IPS-15b (cell line): ENCODE results near the gene SDK1.
"Not testable (repeated sequence)": the region's sequence is repeated elsewhere in the genome, so short reads cannot be mapped to it uniquely, and the experiment has no call there.

Experiments used
- H3K27me3 ChIP-seq: one replicate; pipeline ENCODE4 v1.6.1; 2013; ENCODE audit warnings: low read length; ENCODE audit not compliant: control insufficient read depth, insufficient read depth
- H3K36me3 ChIP-seq: one replicate; pipeline ENCODE4 v1.6.1; 2013; ENCODE audit warnings: low read length; ENCODE audit not compliant: control insufficient read depth, insufficient read depth
- H3K4me1 ChIP-seq: one replicate; pipeline ENCODE4 v1.6.1; 2013; ENCODE audit warnings: mild to moderate bottlenecking, low read length; ENCODE audit not compliant: control insufficient read depth, insufficient read depth
- H3K4me3 ChIP-seq: one replicate; pipeline ENCODE4 v1.5.1; 2013; ENCODE audit warnings: low read depth, low read length
- H3K9ac ChIP-seq: one replicate; pipeline ENCODE4 v1.6.1; 2013; ENCODE audit warnings: low read depth, mild to moderate bottlenecking, low read length
- H3K9me3 ChIP-seq: one replicate; pipeline ENCODE4 v1.6.1; 2013; ENCODE audit warnings: mild to moderate bottlenecking, low read length; ENCODE audit not compliant: control insufficient read depth, insufficient read depth

Gene SDK1

DNA sequence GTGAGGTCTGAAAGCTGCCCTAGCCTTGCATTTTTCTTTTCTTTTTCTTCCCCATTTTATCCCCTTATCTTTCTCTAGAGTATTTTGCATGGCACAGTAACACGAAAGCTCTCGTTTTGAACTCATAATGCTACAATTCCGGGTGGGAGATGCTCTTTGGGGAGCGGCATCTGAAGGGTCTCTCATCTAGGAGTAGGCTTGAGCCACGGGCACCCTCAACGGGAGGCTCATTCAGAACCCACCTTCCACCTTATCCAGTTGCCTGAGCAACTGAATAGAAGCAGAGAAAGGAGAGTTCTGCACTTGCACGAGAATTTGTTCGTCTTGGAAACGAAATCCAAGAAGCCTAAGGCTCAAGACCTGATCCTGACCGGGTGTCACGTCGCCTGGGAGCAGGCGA lies 777.5 kb downstream of the SDK1 start:
- no peak overlapping the region for H3K4me3 ChIP-seq
- no peaks in the 10 kb centered on the region for H3K27me3 ChIP-seq
- no peak overlapping the region for H3K9ac ChIP-seq
- H3K9me3 ChIP-seq = no peaks in the 10 kb centered on the region
- H3K4me1 ChIP-seq = no peaks in the 10 kb centered on the region
- H3K36me3 ChIP-seq = peaks cover 6% of the 10 kb centered on the region

DNA sequence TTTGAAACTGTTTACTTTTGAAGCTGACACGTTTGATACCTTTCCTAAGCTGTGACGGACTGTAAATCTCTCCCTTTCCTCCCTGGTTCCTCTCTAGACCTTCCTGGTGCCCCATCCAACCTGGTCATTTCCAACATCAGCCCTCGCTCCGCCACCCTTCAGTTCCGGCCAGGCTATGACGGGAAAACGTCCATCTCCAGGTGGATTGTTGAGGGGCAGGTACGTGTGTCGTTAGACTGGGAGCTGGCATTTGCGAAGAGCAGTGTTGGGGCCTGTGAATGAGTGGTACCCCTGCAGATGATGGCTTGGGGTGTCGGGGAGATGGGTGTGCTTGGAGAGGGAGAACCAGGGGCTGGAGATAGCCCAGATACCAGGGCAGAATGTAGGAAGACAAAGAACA lies 778.3 kb downstream of the SDK1 start:
- no peak overlapping the region for H3K4me3 ChIP-seq
- no peaks in the 10 kb centered on the region for H3K27me3 ChIP-seq
- peaks cover 6% of the 10 kb centered on the region for H3K36me3 ChIP-seq
- H3K4me1 ChIP-seq = no peaks in the 10 kb centered on the region
- no peaks in the 10 kb centered on the region for H3K9me3 ChIP-seq
- H3K9ac ChIP-seq = no peak overlapping the region

DNA sequence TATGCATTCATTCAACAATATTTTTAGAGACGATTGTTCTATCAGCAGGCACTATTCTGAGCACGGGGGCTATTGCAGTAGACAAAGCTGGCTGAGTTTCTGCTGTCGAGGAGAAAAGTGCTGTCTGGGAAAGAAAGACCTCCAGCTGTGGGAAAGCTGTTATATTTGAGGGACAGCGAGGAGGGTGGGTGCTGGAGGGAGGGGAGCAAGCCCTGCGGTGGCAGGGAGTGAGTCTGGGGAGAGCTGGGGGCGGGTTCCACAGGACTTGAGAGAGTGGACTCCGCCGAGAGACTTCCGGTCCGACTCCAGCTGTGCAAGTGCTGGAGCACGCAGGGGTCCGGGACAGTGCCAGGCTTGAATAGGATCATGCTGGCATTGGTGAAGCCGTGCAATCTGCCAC lies 778.9 kb downstream of the SDK1 start:
- Histone ChIP-seq H3K4me3 (no peak overlapping the region), H3K36me3 (peaks cover 6% of the 10 kb centered on the region), H3K4me1 (no peaks in the 10 kb centered on the region), H3K9ac (no peak overlapping the region), H3K9me3 (no peaks in the 10 kb centered on the region), H3K27me3 (no peaks in the 10 kb centered on the region)

DNA sequence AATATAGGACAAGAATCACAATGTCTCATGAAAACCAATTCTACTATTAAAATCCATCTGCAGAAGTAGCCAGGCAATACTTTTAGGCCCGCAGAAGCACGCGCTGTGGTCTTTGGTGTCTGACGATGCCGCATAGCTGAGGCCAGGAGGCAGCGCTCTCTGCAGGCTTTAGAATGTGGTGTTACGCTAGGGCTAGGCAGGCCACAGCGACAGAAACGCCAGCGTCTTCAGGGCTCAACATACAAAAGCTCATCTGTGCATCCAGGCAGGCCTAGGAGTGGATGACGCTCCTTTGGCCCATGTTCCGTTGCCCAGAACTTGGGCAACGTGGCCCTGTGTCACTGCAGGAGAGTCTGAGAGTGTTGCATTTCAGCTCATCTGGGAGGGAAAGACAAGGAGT lies 779.9 kb downstream of the SDK1 start:
- Histone ChIP-seq H3K4me1 (no peaks in the 10 kb centered on the region), H3K36me3 (peaks cover 6% of the 10 kb centered on the region), H3K9me3 (no peaks in the 10 kb centered on the region), H3K9ac (no peak overlapping the region), H3K27me3 (no peaks in the 10 kb centered on the region), H3K4me3 (no peak overlapping the region)

DNA sequence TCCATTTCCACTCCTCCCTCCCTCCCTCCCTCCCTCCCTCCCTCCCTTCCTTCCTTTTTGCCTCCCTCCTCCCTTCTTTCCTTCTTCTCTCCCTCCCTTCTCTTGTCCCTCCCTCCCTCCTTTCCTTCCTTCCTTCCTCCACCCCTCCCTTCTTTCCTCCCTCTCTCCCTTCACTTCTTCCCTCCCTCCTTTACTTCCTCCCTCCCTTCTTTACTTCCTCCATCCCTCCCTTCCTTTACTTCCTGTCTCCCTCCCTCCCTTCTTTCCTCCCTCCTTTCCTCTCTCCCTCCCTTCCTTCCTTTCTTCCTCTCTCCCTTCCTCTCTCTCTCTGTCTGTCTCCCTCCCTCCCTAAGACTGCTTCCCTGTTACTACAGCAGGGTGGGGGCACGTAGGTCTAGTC lies 782.5 kb downstream of the SDK1 start:
- Histone ChIP-seq H3K9me3 (no peaks in the 10 kb centered on the region), H3K4me1 (no peaks in the 10 kb centered on the region), H3K9ac (no peak overlapping the region), H3K36me3 (no peaks in the 10 kb centered on the region), H3K27me3 (no peaks in the 10 kb centered on the region), H3K4me3 (no peak overlapping the region)

DNA sequence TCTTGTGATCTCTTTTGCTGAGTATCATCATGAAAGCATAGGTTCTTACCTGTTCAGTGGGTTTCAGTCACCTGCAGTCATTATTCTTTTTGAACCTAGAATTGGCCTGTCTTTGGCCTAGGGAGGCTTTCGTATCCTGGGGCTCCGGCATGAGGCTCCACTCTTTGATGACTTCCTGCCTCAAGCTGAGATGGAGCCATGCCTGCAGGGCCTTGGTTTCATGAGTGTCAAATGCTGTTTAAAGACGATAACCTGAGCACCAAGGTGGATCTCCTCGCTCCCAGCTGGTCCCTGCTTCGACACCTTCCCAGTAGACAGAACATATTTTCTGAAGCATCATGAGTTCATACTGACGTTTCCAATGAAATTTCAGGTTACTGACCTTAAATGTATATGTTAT lies 783.2 kb downstream of the SDK1 start:
- Histone ChIP-seq H3K27me3 (no peaks in the 10 kb centered on the region), H3K4me1 (no peaks in the 10 kb centered on the region), H3K9me3 (no peaks in the 10 kb centered on the region), H3K9ac (no peak overlapping the region), H3K36me3 (no peaks in the 10 kb centered on the region), H3K4me3 (no peak overlapping the region)

DNA sequence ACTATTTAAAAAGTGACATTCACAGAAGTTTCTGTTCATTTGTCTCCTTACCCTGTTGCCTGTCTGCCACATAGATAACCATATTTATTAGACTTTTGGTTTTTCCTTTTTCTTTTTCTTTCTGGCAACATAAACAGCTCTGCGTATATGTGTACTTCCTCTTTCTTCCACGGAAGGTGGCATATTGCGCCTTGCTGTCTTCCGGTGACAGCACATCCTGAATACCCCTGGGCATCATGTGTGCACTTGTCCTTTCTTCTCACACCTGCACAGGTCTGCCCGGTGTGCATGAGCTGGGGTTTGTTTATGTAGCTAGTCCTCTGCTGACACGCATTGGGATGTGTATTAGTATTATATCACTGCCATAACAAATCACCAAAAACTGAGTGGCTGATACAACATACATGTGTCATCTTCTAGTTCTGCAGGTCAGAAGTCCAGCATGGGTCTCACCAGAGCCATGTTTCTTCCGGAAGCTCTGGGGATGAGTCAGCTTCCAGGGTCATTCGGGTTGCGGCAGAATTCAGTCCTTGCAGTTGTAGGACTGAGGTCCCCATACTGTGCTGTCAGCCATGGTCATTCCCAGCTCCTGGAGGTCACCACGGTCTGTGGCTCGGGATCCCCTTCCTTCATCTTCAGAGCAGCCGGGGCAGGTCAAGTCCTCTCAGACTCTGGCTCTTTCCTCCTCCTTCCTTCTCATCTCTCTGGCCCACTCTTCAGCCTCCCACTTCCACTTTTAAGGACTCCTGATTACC lies 785.1 kb downstream of the SDK1 start:
- Histone ChIP-seq H3K9ac (no peak overlapping the region), H3K36me3 (no peaks in the 10 kb centered on the region), H3K27me3 (no peaks in the 10 kb centered on the region), H3K9me3 (peaks cover 7% of the 10 kb centered on the region), H3K4me1 (no peaks in the 10 kb centered on the region), H3K4me3 (no peak overlapping the region)

DNA sequence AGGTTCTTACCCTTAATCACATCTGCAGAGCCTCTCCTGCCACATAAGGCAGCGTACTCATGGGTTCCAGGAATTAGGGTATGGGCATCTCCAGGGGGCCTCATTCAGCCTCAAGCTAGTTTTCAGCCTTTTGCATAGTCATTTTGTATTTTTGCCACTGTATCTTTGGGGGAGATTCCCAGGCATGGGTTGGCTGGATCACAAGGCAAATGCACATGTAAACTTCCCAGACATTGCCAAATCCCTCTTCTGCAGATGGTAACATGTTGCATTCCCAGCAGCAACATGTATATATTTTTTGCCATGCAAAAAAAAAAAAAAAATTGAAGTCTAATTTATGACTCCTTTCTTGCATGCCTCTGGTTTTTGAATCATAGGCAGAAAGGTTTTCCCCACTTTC lies 785.7 kb downstream of the SDK1 start:
- no peaks in the 10 kb centered on the region for H3K4me1 ChIP-seq
- peaks cover 7% of the 10 kb centered on the region for H3K9me3 ChIP-seq
- no peak overlapping the region for H3K9ac ChIP-seq
- no peaks in the 10 kb centered on the region for H3K36me3 ChIP-seq
- H3K27me3 ChIP-seq = no peaks in the 10 kb centered on the region
- H3K4me3 ChIP-seq = no peak overlapping the region

DNA sequence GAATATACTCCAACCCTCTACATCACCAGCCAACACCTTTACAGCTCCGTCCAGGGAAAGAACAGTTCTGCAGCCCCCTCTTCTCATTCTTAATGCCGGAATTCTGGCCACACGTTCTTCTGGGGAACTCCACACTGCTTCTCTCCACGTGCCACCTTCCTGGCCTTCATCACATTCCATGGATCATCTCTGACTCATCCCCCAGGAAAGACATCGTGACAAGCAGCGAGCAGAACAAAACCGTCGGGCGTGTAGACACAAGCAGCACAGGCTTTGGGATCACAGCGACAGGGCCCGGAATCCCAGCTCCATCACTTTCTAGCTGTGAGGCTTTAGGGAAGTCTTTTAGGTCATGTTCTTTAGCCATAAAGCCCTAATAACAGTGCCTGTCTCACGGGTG lies 790.7 kb downstream of the SDK1 start:
- no peaks in the 10 kb centered on the region for H3K4me1 ChIP-seq
- no peaks in the 10 kb centered on the region for H3K27me3 ChIP-seq
- peaks cover 7% of the 10 kb centered on the region for H3K9me3 ChIP-seq
- no peak overlapping the region for H3K9ac ChIP-seq
- H3K36me3 ChIP-seq = no peaks in the 10 kb centered on the region
- no peak overlapping the region for H3K4me3 ChIP-seq

DNA sequence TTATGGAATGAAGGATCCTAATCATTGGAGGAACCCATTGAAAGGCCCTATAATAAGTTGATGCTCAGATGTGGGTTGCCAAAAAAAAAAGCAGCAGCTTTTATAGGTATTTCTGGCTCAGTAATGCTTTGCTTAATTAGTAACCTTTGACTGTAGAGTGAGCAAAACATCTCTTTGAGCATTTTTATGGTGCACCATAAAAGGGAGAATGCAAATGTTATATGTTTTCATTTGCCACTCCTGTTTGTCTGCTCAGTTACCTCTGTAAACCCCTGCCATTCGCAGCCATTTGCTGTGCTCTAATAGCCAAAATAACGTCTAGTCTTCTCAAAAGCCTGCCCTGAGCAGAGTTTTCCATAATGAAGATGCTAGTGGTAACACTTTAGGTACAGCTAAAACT lies 792.0 kb downstream of the SDK1 start:
- H3K27me3 ChIP-seq = no peaks in the 10 kb centered on the region
- H3K9me3 ChIP-seq = peaks cover 7% of the 10 kb centered on the region
- H3K4me3 ChIP-seq = no peak overlapping the region
- H3K9ac ChIP-seq = no peak overlapping the region
- no peaks in the 10 kb centered on the region for H3K4me1 ChIP-seq
- H3K36me3 ChIP-seq = no peaks in the 10 kb centered on the region

DNA sequence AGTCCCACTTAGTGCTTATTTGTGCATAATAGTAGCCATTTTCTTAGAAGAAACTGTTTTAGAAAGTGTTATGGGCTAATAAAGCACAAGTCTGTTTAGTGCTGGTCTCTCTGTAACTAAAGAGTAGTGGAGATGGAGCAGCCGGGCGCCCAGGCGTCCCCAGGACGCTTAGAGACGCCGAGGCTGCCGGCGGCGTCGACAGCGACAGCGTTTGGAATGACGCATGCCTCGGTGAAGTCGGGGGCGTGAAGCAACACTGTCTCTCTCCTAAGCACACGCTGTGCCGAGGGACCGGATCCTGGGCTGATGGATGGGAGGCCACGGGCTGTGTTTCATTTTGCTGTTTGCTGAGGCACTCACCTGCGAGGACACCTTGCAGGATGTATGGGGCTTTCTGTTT lies 792.4 kb downstream of the SDK1 start:
- no peak overlapping the region for H3K4me3 ChIP-seq
- H3K27me3 ChIP-seq = no peaks in the 10 kb centered on the region
- H3K36me3 ChIP-seq = no peaks in the 10 kb centered on the region
- H3K9me3 ChIP-seq = peaks cover 7% of the 10 kb centered on the region
- H3K4me1 ChIP-seq = no peaks in the 10 kb centered on the region
- no peak overlapping the region for H3K9ac ChIP-seq

DNA sequence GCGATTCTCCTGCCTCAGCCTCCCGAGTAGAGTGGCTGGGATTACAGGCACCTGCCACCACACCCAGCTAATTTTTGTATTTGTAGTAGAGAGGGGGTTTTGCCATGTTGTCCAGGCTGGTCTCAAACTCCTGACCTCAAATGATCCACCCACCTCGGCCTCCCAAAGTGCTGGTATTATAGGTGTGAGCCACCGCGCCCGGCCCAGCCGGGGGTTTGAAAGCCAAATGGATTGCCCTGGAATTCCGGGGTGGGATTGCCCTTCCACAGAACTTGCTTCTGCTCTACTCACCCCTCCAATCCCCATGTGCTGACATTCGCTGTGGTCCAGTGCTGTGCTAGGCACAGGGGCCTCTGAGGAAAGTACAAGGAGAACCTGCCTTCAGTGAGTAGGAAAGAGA lies 793.1 kb downstream of the SDK1 start:
- not testable (repeated sequence) for H3K9ac ChIP-seq, H3K4me1 ChIP-seq, H3K4me3 ChIP-seq, H3K9me3 ChIP-seq, H3K36me3 ChIP-seq, H3K27me3 ChIP-seq
